Renal cortex interstitium (tissue), 11 donors: ENCODE data around the gene EIF3B. TPM values are rescaled to one million over a fixed set of nuclear protein-coding genes. Genes with fewer than 3 reads are reported as not detected.
"Not testable (repeated sequence)": the region's sequence is repeated elsewhere in the genome, so short reads cannot be mapped to it uniquely, and the experiment has no call there.

Experiments used
- DNase-seq, 11 donors: peaks; one replicate each; pipeline ENCODE4 v3.0.0-alpha.2; 2013; ENCODE audit warnings: low read depth in 9 of 11, low spot score in 4 of 11; ENCODE audit errors: extremely low read depth in 1 of 11
- polyA plus RNA-seq, 3 donors: library from polyadenylated mRNA; unstranded; fragments of 120-200 nt; gene quantifications; one replicate each; pipeline ENCODE4 v1.2.1, GENCODE V29; 2013; ENCODE audit not compliant: insufficient read length in 3 of 3

Gene EIF3B
- polyA plus RNA-seq, 3 donors, result 156 to 174 (median 160) TPM

DNA sequence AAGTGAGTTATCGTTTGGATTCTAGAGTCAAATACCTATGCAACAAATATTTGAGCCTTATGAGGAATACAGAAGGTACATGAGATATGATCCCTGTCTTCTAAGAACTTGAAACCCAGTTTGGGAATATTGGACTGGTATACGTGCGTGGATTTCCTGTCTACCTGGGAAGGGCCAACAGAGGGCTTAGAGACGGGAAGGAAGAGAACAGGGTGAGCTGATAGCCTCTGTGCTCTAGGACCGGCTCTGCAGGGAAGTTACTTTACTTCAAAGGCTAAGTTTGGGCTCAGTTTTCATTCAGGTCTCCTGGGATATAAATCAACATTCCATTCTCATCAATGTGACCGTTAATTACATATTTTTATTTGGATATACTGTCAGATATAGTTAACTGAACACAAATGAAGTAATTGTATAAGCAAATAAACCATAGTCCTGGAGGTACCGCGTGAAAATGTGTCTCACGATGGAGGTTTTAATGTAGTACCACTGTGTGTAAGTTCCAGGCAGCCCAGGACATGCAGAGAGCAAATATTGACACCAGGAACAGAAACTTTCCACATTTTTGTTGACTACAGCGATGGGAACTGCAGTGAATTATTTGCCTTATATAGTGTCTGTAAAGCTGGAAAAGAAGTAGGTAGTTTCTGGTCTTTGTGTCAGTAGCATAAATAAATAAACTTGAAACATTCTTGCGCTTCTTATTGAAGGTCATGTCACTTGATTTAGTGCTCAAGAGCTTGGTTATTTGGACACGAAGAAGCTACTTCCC is 57.4 kb downstream of the EIF3B start:
- no peak for DNase-seq

DNA sequence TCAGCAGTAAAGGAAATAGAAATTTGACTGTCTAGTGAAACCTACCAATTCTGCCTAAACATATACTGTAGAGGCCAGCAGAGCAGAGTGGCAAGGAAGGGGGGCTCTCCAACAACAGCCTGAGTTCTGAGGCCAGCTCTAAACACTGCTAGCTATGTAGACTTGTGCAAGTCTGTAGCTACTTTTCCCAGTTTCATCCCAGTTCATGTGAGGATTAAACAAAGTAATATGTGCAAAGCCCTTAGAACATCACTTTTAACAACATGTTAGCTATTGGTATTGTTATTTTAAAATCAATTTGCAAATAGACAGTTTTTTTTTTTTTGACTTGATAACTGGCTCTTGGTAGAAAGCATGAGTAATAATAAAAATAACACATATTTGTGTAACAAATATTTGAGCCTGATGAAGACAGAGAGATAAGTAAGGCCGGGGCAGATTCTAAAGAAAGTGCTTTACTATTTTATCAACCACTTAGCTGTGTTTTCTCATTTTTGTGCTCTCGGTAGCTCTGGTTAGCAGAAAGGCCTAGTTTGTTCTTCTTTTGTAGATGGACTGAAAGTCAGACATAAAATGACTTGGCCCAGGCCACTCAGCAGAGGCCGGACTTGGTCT is 58.1 kb downstream of the EIF3B start:
- no peak for DNase-seq

DNA sequence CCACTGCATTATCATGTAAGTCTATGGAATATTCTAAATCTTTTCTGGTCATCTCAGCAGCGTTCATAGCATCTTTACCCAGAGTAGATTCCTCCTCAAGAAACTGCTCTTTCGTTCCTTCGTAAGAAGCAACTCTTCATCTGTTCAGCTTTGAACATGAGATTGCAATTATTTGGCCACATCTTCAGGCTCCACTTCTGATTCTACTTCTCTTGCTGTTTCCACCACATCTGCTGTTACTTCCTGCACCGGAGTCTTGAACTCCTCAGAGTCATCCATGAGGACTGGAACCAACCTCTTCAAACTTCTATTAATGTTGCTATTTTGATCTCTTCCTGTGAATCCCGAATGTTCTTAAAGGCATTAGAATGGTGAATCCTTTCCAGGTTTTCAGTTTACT is 61.4 kb downstream of the EIF3B start:
- DNase-seq, result no peak

DNA sequence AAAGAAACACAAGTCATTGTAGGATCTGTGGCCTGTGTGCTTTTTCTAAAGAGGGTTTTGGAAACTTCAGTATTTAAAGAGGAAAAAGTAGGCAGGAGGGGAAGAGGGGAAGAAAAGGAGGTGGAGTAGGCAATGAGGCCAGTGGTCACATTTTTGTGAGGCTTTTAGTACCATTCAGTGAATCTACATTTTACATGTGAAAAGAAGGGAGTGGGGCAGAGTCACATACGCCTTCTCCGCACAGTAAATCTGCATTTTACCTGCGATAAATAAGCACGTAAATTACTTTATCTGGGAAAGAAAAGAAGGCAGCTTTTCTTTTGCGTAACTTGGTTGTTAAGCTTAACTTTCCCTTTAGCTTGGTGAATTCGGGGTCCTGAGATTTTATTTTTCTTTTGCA is 62.0 kb downstream of the EIF3B start:
- DNase-seq, result no peak

GRCh38 chr7:2417178-2417577 is 62.6 kb downstream of the EIF3B start:
- DNase-seq, result not testable (repeated sequence)

DNA sequence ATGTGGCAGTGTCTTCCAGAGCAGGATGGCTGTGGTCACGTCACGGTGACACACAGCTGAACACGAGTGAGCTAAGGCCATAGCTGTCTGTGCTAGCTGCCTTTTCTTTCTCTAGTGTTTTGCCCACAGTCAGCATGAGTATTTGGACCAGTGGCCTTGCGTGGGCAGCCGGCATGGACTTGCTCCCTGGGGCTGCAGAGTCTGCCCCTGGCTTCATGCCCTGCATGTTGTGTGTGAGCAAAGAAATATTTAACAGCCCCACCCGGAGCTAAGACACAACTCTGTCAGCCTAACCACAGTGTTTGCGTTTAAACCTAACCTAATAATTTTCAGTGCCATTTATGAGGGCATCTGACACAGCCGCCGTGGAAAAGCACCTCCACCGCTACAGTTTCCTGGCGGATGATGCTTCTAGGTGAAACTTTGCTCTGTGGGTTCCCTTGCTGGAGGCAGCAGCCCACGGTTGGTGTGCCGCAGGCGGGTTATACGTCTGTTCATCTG is 63.4 kb downstream of the EIF3B start:
- no peak for DNase-seq

GRCh38 chr7:2420216-2420933 is 65.7 kb downstream of the EIF3B start:
- no peak for DNase-seq

- no peak for DNase-seq
These were observed 67.3 kb downstream of the EIF3B start for GRCh38 chr7:2421943-2422310.

- no peak for DNase-seq
These were observed 71.1 kb downstream of the EIF3B start for GRCh38 chr7:2425749-2426148.

Other genes with a start within 250 kb of the EIF3B start
- gene MAD1L1, start 121.9 kb upstream of the EIF3B start, polyA plus RNA-seq, result 10 to 100 TPM; 22.6 to 28.2 (median 26.3) TPM
- gene MRM2, start 112.6 kb upstream of the EIF3B start, polyA plus RNA-seq, result 10 to 100 TPM; 32.9 to 39.6 (median 38.7) TPM
- gene NUDT1, start 112.6 kb upstream of the EIF3B start, polyA plus RNA-seq, result 10 to 100 TPM; 17.0 to 26.7 (median 21.1) TPM
- 10 to 100 TPM; 34.7 to 40.9 (median 37.3) TPM for gene SNX8, start 40.4 kb upstream of the EIF3B start, polyA plus RNA-seq
- 10 to 100 TPM in 2 of 3 donors, 1 to 10 TPM in 1; 7.7 to 13.6 (median 11.8) TPM for gene CHST12, start 48.8 kb downstream of the EIF3B start, polyA plus RNA-seq
- gene GRIFIN, start 121.6 kb downstream of the EIF3B start, polyA plus RNA-seq, result not detected
- gene LFNG, start 164.9 kb downstream of the EIF3B start, polyA plus RNA-seq, result 10 to 100 TPM; 24.1 to 37.5 (median 36.7) TPM
- 10 to 100 TPM; 21.5 to 37.7 (median 36.2) TPM for gene BRAT1, start 200.7 kb downstream of the EIF3B start, polyA plus RNA-seq
- gene IQCE, start 204.2 kb downstream of the EIF3B start, polyA plus RNA-seq, result 10 to 100 TPM; 19.7 to 26.2 (median 24.2) TPM